ENCODE results near the gene GRIA1.

Gene GRIA1

DNA sequence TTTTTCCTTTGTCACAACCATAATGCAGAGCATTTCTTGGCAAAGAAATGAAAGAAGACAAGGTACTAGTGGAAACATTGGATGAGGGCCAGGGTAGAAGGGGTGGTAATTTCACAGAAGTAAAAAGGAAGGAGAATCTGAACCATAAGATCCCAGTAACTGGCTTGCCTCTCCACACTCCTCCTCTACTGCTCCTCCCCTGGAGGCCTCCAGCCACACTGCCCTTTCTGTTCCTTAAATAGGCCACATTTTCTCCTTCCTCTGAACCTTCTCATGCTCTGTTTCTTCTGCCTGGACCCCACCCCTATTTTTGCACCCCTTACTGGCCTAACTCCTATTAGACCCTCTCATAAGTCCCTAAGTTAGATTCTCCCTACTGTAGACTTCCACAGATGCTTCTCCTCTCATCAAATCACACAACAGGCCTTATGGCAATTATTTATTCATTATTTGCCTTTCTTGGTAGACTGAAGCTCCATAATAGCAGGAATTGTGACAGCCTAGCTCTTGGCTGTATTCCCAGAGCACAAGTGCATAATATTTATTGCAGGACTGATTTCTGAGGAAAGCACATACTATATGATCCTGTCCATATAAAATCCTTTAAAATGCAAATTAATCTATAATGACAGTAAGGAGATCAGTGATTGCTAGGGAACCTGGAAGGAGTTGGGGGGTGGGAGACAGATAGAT is 31.3 kb upstream of the GRIA1 start:
- in situ Hi-C loops (cut with HindIII; ENCODE audit: low sequenced_read_pairs), result no loop called here
- TF ChIP-seq CTCF (IDR thresholded peaks at IDR 0.05; ENCODE audit: low read depth, low read length), result no peak
- H3K4me3 ChIP-seq (ENCODE audit: low read depth, low read length), result no peak overlapping the region
- DNase-seq (ENCODE audit: low read depth, low spot score), result no peak

DNA sequence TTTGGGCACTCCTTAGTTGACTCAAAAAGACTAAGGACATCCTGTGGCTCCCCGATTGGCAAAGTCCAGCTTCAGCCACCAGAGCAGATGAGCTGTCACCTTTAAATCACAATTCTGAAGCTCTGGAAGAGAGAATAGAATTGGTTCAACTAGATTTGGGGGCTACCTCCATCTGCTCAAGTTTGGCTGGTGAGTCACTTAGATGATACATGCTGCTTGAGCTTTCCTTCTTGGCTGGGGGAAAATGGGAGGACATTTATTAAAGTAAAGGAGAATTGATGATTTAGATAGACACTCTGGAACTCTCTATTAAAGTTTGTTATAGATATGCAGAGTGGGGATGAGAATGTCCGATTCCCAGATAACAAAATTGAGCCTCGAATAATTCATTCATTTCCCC is 30.0 kb upstream of the GRIA1 start:
- DNase-seq (ENCODE audit: low read depth, low spot score), result no peak
- TF ChIP-seq CTCF (IDR thresholded peaks at IDR 0.05; ENCODE audit: low read depth, low read length), result no peak
- H3K4me3 ChIP-seq (ENCODE audit: low read depth, low read length), result no peak overlapping the region
- in situ Hi-C loops (cut with HindIII; ENCODE audit: low sequenced_read_pairs), result no loop called here

DNA sequence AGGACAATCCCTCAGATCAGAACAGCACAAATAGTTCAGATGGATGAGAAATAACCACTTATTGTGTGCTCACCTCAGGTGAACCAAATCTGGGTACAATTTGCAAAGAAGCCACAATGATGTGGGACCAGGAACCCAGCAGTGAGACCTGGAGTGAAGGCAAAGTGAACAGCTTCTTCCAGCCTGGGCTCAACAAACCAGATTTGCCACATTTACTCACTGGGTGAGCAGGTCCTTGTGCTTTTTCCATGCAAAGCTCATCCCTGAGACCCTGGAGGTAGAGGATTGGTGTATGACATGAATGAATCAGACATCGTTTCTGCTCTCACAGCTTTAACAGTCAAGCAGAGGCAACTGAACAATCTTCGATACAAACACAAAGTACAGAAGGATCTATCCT is 29.1 kb upstream of the GRIA1 start:
- no peak for DNase-seq (ENCODE audit: low read depth, low spot score)
- no peak overlapping the region for H3K4me3 ChIP-seq (ENCODE audit: low read depth, low read length)
- TF ChIP-seq CTCF (IDR thresholded peaks at IDR 0.05; ENCODE audit: low read depth, low read length), result no peak
- in situ Hi-C loops (cut with HindIII; ENCODE audit: low sequenced_read_pairs), result no loop called here

DNA sequence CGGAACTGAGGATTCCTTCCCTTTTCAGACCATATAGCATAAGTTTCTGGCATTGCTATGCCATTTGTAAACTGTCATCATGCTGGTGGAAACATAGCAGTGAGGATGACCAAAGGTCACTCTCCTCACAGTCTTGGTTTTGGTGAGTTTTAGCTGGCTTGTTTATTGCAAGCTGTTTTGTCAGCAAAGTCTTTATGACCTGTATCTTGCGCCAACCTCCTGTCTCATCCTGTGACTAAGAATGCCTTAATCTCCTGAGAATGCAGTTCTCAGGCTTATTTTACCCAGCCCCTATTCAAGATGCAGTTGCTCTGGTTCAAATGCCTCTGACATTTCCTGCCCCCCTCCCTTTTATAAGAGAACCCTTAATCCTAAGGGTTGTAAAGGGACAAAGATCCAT is 26.7 kb upstream of the GRIA1 start:
- in situ Hi-C loops (cut with HindIII; ENCODE audit: low sequenced_read_pairs), result no loop called here
- TF ChIP-seq CTCF (IDR thresholded peaks at IDR 0.05; ENCODE audit: low read depth, low read length), result no peak
- H3K4me3 ChIP-seq (ENCODE audit: low read depth, low read length), result no peak overlapping the region
- peak; percentile 16 for DNase-seq (ENCODE audit: low read depth, low spot score)

GRCh38 chr5:153467546-153467945 is 22.9 kb upstream of the GRIA1 start:
- no peak for DNase-seq (ENCODE audit: low read depth, low spot score)
- in situ Hi-C loops (cut with HindIII; ENCODE audit: low sequenced_read_pairs), result no loop called here
- H3K4me3 ChIP-seq (ENCODE audit: low read depth, low read length), result no peak overlapping the region
- TF ChIP-seq CTCF (IDR thresholded peaks at IDR 0.05; ENCODE audit: low read depth, low read length), result no peak

DNA sequence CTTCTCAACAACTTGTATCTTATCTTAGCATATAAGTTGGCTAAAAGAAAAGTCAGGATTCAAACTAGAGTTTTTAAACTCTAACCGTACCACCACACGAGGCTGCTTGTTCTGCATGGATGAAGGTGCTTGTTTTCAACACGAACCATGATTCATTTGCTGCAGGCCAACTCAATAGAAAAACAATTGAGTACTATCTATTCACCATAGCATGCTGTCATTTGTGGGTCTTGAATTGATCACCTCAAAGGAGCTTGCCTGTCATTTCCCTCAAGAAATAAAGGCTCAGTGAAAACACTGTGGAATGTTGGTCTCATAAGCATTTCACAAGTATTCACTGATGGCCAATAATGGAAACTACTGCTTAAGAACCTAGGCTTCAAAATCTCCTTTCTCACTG is 21.0 kb upstream of the GRIA1 start:
- in situ Hi-C loops (cut with HindIII; ENCODE audit: low sequenced_read_pairs), result no loop called here
- no peak for TF ChIP-seq CTCF (IDR thresholded peaks at IDR 0.05; ENCODE audit: low read depth, low read length)
- DNase-seq (ENCODE audit: low read depth, low spot score), result no peak
- H3K4me3 ChIP-seq (ENCODE audit: low read depth, low read length), result no peak overlapping the region

Data from astrocyte of the spinal cord (primary cell).